ENCODE results near the gene TTLL11. TPM values are rescaled to one million over a fixed set of nuclear protein-coding genes. Genes with fewer than 3 reads are reported as not detected.

TTLL11 gene
- total RNA-seq, 1 donor from 2014 or later: 0.75 TPM

GRCh38 chr9:121999556-121999955 lies 93.6 kb downstream of the TTLL11 start:
- H3K9me3 ChIP-seq (ENCODE audit: low read depth): no peaks in the 10 kb centered on the region
- no peak overlapping the region for H3K27ac ChIP-seq
- Mint-ChIP-seq H3K27ac (no peak overlapping the region), H3K36me3 (no peaks in the 10 kb centered on the region), H3K27me3 (ENCODE audit: insufficient read depth, low read depth) (no peaks in the 10 kb centered on the region), H3K4me1 (peaks cover 15% of the 10 kb centered on the region), H3K9me3 (no peaks in the 10 kb centered on the region), H3K4me3 (no peak overlapping the region)
- no peaks in the 10 kb centered on the region for H3K36me3 ChIP-seq
- peaks cover 7% of the 10 kb centered on the region for H3F3A ChIP-seq (ENCODE audit: low read depth)
- no peaks in the 10 kb centered on the region for H3K4me1 ChIP-seq
- H3K4me2 ChIP-seq: no peak overlapping the region
- no peak overlapping the region for H3K9ac ChIP-seq
- H3K79me2 ChIP-seq (ENCODE audit: low read depth): no peaks in the 10 kb centered on the region
- no peak overlapping the region for H2AFZ ChIP-seq (replicated peaks)
- no peak overlapping the region for H3K4me3 ChIP-seq
- no peak for TF ChIP-seq EZH2phosphoT487 (IDR thresholded peaks at IDR 0.05)
- TF ChIP-seq CTCF (IDR thresholded peaks at IDR 0.05): no peak
- no peak for TF ChIP-seq EZH2 (IDR thresholded peaks at IDR 0.05)
- H4K20me1 ChIP-seq (ENCODE audit: low read depth): peaks cover 3% of the 10 kb centered on the region
- H3K27me3 ChIP-seq: peaks cover 60% of the 10 kb centered on the region
- DNase-seq (ENCODE audit: low spot score): no peak

GRCh38 chr9:121998513-121999049 lies 94.5 kb downstream of the TTLL11 start:
- Histone ChIP-seq H3K9ac (no peak overlapping the region), H2AFZ (replicated peaks) (no peak overlapping the region), H3K9me3 (ENCODE audit: low read depth) (no peaks in the 10 kb centered on the region), H3K27ac (no peak overlapping the region), H3F3A (ENCODE audit: low read depth) (peaks cover 7% of the 10 kb centered on the region), H3K79me2 (ENCODE audit: low read depth) (no peaks in the 10 kb centered on the region), H3K4me1 (no peaks in the 10 kb centered on the region), H3K36me3 (no peaks in the 10 kb centered on the region), H3K27me3 (peaks cover 53% of the 10 kb centered on the region), H3K4me2 (no peak overlapping the region), H4K20me1 (ENCODE audit: low read depth) (peaks cover 3% of the 10 kb centered on the region), H3K4me3 (no peak overlapping the region)
- no peaks in the 10 kb centered on the region for H3K9me3 Mint-ChIP-seq
- peaks cover 15% of the 10 kb centered on the region for H3K4me1 Mint-ChIP-seq
- no peak for TF ChIP-seq EZH2phosphoT487 (IDR thresholded peaks at IDR 0.05)
- no peak for TF ChIP-seq EZH2 (IDR thresholded peaks at IDR 0.05)
- TF ChIP-seq CTCF (IDR thresholded peaks at IDR 0.05): no peak
- H3K36me3 Mint-ChIP-seq: no peaks in the 10 kb centered on the region
- no peak overlapping the region for H3K27ac Mint-ChIP-seq
- no peak overlapping the region for H3K4me3 Mint-ChIP-seq
- H3K27me3 Mint-ChIP-seq (ENCODE audit: insufficient read depth, low read depth): no peaks in the 10 kb centered on the region
- DNase-seq (ENCODE audit: low spot score): no peak

GRCh38 chr9:121997791-121998190 lies 95.3 kb downstream of the TTLL11 start:
- Histone ChIP-seq H3K4me2 (no peak overlapping the region), H3K27ac (no peak overlapping the region), H3K36me3 (no peaks in the 10 kb centered on the region), H3K9ac (no peak overlapping the region), H3K9me3 (ENCODE audit: low read depth) (no peaks in the 10 kb centered on the region), H3K27me3 (peaks cover 49% of the 10 kb centered on the region), H3K79me2 (ENCODE audit: low read depth) (no peaks in the 10 kb centered on the region), H3K4me3 (no peak overlapping the region), H2AFZ (replicated peaks) (no peak overlapping the region), H3K4me1 (no peaks in the 10 kb centered on the region), H4K20me1 (ENCODE audit: low read depth) (peaks cover 3% of the 10 kb centered on the region), H3F3A (ENCODE audit: low read depth) (peaks cover 7% of the 10 kb centered on the region)
- Mint-ChIP-seq H3K9me3 (no peaks in the 10 kb centered on the region), H3K4me1 (peaks cover 13% of the 10 kb centered on the region), H3K36me3 (no peaks in the 10 kb centered on the region), H3K27me3 (ENCODE audit: insufficient read depth, low read depth) (no peaks in the 10 kb centered on the region), H3K27ac (no peak overlapping the region), H3K4me3 (no peak overlapping the region)
- no peak for TF ChIP-seq EZH2phosphoT487 (IDR thresholded peaks at IDR 0.05)
- TF ChIP-seq CTCF (IDR thresholded peaks at IDR 0.05): no peak
- TF ChIP-seq EZH2 (IDR thresholded peaks at IDR 0.05): no peak
- no peak for DNase-seq (ENCODE audit: low spot score)

Data from neural progenitor cell (in vitro differentiated cells).